ENCODE data around the gene LYL1.

GRCh38 chr19:13117772-13118423 lies 15.2 kb upstream of the LYL1 start, which contains the start of gene NACC1:
- TF ChIP-seq CTCF (IDR thresholded peaks at IDR 0.05) (peak in 1 of 4 experiments; percentile 36), POLR2A (IDR thresholded peaks at IDR 0.05) (peak in 1 of 2 donors; percentile 15)
